HEK293 (cell line): ENCODE data around the gene ADAMTS17.

Experiments
- CTCF ChIA-PET: fragments of 350-600 bp; formaldehyde crosslinking; extraction: SDS; loops from one replicate; lab custom pipeline; 2021; ENCODE audit warnings: antibody characterized with exemption; lab: Yijun Ruan, JAX
- POLR2A ChIA-PET: fragments of 300-600 bp; formaldehyde crosslinking; extraction: SDS; loops from one replicate; lab custom pipeline; 2020; ENCODE audit warnings: antibody characterized with exemption, inconsistent platforms; lab: Yijun Ruan, JAX
- H3K27ac ChIP-seq: fragments of 200-500 bp; sonication (Bioruptor generic); 2 replicates; pipeline ENCODE4 v1.5.1; 2014; ENCODE audit warnings: low read depth, low read length, control low read depth, inconsistent platforms; ENCODE audit errors: extremely low read depth
- H3K36me3 ChIP-seq, 2 experiments: fragments of 200-500 bp in 1 of 2; sonication (Bioruptor generic) in 1 of 2; 1 replicate in 1 of 2; 2 replicates in 1 of 2; pipeline ENCODE4 v1.5.1; 2014 to 2017; ENCODE audit warnings: inconsistent platforms in 2 of 2, low read length in 2 of 2; ENCODE audit not compliant: control insufficient read depth in 2 of 2, insufficient read depth in 1 of 2
- H3K4me1 ChIP-seq: fragments of 200-500 bp; sonication (Bioruptor generic); 2 replicates; pipeline ENCODE4 v1.5.1; 2014; ENCODE audit warnings: mild to moderate bottlenecking, low read length, inconsistent platforms; ENCODE audit not compliant: control insufficient read depth, insufficient read depth
- H3K4me3 ChIP-seq: 2 replicates; pipeline ENCODE4 v1.5.1; 2011; ENCODE audit warnings: low read depth, mild to moderate bottlenecking, control low read depth, low read length, moderate library complexity
- H3K9me3 ChIP-seq: fragments of 200-500 bp; sonication (Bioruptor generic); 2 replicates; pipeline ENCODE4 v1.5.1; 2014; ENCODE audit warnings: low read depth, low read length, inconsistent platforms; ENCODE audit not compliant: control insufficient read depth, insufficient read depth
- GLI2 ChIP-seq: fragments of 450-650 bp; formaldehyde crosslinking; IDR thresholded peaks from 2 replicates; pipeline ENCODE4; 2017; ENCODE audit warnings: missing biosample characterization, missing genetic modification characterization, low read depth, borderline replicate concordance
- IKZF3 ChIP-seq: fragments of 450-650 bp; IDR thresholded peaks from 2 replicates; pipeline ENCODE4 v1.5.0; 2018; ENCODE audit warnings: missing biosample characterization, mild to moderate bottlenecking, missing genetic modification characterization, moderate library complexity
- MYNN ChIP-seq: fragments of 450-650 bp; formaldehyde crosslinking; IDR thresholded peaks from 2 replicates; pipeline ENCODE4 v1.5.1; 2016; ENCODE audit warnings: missing biosample characterization, missing genetic modification characterization, borderline replicate concordance
- MZF1 ChIP-seq: fragments of 450-650 bp; formaldehyde crosslinking; IDR thresholded peaks from 2 replicates; pipeline ENCODE4 v1.5.1; 2017; ENCODE audit warnings: missing biosample characterization, missing genetic modification characterization, borderline replicate concordance
- ZBTB7A ChIP-seq: fragments of 450-650 bp; formaldehyde crosslinking; IDR thresholded peaks from 2 replicates; pipeline ENCODE4 v1.5.1; 2016; ENCODE audit warnings: low read depth, missing biosample characterization, missing genetic modification characterization
- ZNF184 ChIP-seq: fragments of 450-650 bp; IDR thresholded peaks from 2 replicates; pipeline ENCODE4 v1.5.1; 2018; ENCODE audit warnings: missing biosample characterization, mild to moderate bottlenecking, missing genetic modification characterization
- ZNF202 ChIP-seq: fragments of 450-650 bp; formaldehyde crosslinking; IDR thresholded peaks from 2 replicates; pipeline ENCODE4 v1.5.1; 2016; ENCODE audit warnings: missing biosample characterization, missing genetic modification characterization, borderline replicate concordance
- ZNF292 ChIP-seq: fragments of 450-650 bp; formaldehyde crosslinking; IDR thresholded peaks from 2 replicates; pipeline ENCODE4 v1.5.1; 2016; ENCODE audit warnings: low read depth, missing biosample characterization, missing genetic modification characterization, borderline replicate concordance
- ZNF324 ChIP-seq: fragments of 450-650 bp; formaldehyde crosslinking; IDR thresholded peaks from 2 replicates; pipeline ENCODE4 v1.5.1; 2016; ENCODE audit warnings: missing biosample characterization, missing genetic modification characterization
- ZNF37A ChIP-seq: fragments of 450-650 bp; IDR thresholded peaks from 2 replicates; pipeline ENCODE4 v1.5.1; 2018; ENCODE audit warnings: missing biosample characterization, missing genetic modification characterization
- ZNF416 ChIP-seq: fragments of 450-650 bp; formaldehyde crosslinking; IDR thresholded peaks from 2 replicates; pipeline ENCODE4 v1.5.1; 2016; ENCODE audit warnings: missing biosample characterization, missing genetic modification characterization
- ZNF530 ChIP-seq: fragments of 450-650 bp; formaldehyde crosslinking; IDR thresholded peaks from 2 replicates; pipeline ENCODE4 v1.5.1; 2016; ENCODE audit warnings: low read depth, missing biosample characterization, missing genetic modification characterization
- ZNF701 ChIP-seq: fragments of 450-650 bp; formaldehyde crosslinking; IDR thresholded peaks from 2 replicates; pipeline ENCODE4 v1.5.1; 2016; ENCODE audit warnings: missing biosample characterization, missing genetic modification characterization
- ZXDB ChIP-seq: fragments of 450-650 bp; formaldehyde crosslinking; IDR thresholded peaks from 2 replicates; pipeline ENCODE4 v1.5.1; 2016; ENCODE audit warnings: missing biosample characterization, missing genetic modification characterization
- TF ChIP-seq, protein P1 (sequence below): fragments of 450-650 bp; formaldehyde crosslinking; IDR thresholded peaks from 2 replicates; pipeline ENCODE4; 2016; ENCODE audit warnings: missing biosample characterization, missing genetic modification characterization
- TF ChIP-seq, protein P2 (sequence below): fragments of 450-650 bp; formaldehyde crosslinking; IDR thresholded peaks from 2 replicates; pipeline ENCODE4 v1.5.1; 2017; ENCODE audit warnings: missing biosample characterization, missing genetic modification characterization
- TF ChIP-seq, protein P3 (sequence below): fragments of 450-650 bp; formaldehyde crosslinking; IDR thresholded peaks from 2 replicates; pipeline ENCODE4 v1.5.1; 2016; ENCODE audit warnings: missing biosample characterization, missing genetic modification characterization
- TF ChIP-seq, protein P4 (sequence below): fragments of 450-650 bp; formaldehyde crosslinking; IDR thresholded peaks from 2 replicates; pipeline ENCODE4 v1.5.1; 2016; ENCODE audit warnings: missing biosample characterization, missing genetic modification characterization
- TF ChIP-seq, protein P5 (sequence below): fragments of 450-650 bp; formaldehyde crosslinking; IDR thresholded peaks from 2 replicates; pipeline ENCODE4 v1.5.1; 2016; ENCODE audit warnings: missing biosample characterization, missing genetic modification characterization

Gene ADAMTS17

DNA sequence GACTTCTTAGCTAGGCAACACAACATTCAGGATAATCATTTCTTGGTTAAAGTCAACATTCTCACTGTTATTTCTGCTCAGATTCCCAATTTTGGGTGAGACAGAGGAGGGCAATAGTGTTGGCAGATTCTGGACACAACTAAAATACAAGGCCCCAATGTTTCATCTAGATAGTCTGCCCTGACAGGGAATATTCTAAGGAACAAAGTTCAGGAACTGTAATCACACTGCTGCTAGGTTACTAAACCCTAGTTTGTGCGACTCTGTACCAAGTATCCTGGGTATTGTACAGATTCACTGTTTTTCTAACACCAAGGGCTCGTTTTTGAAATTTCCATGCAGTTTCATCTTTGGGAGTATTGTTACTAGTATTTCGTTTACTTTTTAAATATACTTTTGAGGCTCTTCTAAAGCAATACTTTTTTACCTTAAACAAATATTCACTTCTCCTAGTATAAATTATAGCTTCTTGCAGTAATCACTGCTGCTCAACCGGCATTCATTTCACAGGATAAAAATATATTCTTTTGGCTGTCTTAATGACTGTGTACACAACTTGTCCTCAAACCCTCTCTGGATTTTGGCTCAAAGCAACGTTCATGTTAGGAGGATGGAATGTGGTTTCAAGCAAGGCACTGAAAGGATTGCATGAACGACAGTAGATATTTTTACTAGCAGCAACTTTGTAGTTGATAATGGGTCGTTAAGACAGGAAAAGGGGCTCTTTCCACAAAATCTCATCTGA lies 167.4 kb downstream of the ADAMTS17 start:
- TF ChIP-seq, protein P1, sequence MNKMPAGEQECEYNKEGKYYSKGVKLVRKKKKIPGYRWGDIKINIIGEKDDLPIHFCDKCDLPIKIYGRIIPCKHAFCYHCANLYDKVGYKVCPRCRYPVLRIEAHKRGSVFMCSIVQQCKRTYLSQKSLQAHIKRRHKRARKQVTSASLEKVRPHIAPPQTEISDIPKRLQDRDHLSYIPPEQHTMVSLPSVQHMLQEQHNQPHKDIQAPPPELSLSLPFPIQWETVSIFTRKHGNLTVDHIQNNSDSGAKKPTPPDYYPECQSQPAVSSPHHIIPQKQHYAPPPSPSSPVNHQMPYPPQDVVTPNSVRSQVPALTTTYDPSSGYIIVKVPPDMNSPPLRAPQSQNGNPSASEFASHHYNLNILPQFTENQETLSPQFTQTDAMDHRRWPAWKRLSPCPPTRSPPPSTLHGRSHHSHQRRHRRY = no peak
- TF ChIP-seq MZF1 (tag by site-specific recombination) (no peak), ZNF701 (tag by site-specific recombination) (no peak), IKZF3 (no peak), GLI2 (no peak), ZNF416 (tag by site-specific recombination) (no peak), ZNF292 (tag by site-specific recombination) (no peak), ZNF324 (tag by site-specific recombination) (no peak), ZXDB (tag by site-specific recombination) (no peak), ZNF184 (tag by site-specific recombination) (no peak), ZNF37A (tag by site-specific recombination) (no peak), MYNN (tag by site-specific recombination) (no peak), ZNF202 (tag by site-specific recombination) (no peak), ZBTB7A (tag by site-specific recombination) (no peak), ZNF530 (no peak)
- TF ChIP-seq, protein P2, sequence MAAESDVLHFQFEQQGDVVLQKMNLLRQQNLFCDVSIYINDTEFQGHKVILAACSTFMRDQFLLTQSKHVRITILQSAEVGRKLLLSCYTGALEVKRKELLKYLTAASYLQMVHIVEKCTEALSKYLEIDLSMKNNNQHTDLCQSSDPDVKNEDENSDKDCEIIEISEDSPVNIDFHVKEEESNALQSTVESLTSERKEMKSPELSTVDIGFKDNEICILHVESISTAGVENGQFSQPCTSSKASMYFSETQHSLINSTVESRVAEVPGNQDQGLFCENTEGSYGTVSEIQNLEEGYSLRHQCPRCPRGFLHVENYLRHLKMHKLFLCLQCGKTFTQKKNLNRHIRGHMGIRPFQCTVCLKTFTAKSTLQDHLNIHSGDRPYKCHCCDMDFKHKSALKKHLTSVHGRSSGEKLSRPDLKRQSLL (tag by site-specific recombination) = no peak
- TF ChIP-seq, protein P3, sequence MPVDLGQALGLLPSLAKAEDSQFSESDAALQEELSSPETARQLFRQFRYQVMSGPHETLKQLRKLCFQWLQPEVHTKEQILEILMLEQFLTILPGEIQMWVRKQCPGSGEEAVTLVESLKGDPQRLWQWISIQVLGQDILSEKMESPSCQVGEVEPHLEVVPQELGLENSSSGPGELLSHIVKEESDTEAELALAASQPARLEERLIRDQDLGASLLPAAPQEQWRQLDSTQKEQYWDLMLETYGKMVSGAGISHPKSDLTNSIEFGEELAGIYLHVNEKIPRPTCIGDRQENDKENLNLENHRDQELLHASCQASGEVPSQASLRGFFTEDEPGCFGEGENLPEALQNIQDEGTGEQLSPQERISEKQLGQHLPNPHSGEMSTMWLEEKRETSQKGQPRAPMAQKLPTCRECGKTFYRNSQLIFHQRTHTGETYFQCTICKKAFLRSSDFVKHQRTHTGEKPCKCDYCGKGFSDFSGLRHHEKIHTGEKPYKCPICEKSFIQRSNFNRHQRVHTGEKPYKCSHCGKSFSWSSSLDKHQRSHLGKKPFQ (tag by site-specific recombination) = no peak
- TF ChIP-seq, protein P4, sequence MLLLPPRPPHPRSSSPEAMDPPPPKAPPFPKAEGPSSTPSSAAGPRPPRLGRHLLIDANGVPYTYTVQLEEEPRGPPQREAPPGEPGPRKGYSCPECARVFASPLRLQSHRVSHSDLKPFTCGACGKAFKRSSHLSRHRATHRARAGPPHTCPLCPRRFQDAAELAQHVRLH (tag by site-specific recombination) = no peak
- TF ChIP-seq, protein P5, sequence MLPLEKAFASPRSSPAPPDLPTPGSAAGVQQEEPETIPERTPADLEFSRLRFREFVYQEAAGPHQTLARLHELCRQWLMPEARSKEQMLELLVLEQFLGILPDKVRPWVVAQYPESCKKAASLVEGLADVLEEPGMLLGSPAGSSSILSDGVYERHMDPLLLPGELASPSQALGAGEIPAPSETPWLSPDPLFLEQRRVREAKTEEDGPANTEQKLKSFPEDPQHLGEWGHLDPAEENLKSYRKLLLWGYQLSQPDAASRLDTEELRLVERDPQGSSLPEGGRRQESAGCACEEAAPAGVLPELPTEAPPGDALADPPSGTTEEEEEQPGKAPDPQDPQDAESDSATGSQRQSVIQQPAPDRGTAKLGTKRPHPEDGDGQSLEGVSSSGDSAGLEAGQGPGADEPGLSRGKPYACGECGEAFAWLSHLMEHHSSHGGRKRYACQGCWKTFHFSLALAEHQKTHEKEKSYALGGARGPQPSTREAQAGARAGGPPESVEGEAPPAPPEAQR (tag by site-specific recombination) = no peak
- TF ChIP-seq, all 188 proteins: peak for 0
- no peaks in the 10 kb centered on the region for H3K4me1 ChIP-seq
- no peak overlapping the region for H3K27ac ChIP-seq
- CTCF ChIA-PET = interaction anchor here (1.0 kb wide), 1 partner anchor 9 kb away, joined by 4 read pairs; no protein-coding TSS in a partner anchor
- no peaks in the 10 kb centered on the region for H3K36me3 ChIP-seq
- no peaks in the 10 kb centered on the region; the same call in 1 of the 2 replicates for H3K9me3 ChIP-seq
- H3K4me3 ChIP-seq = no peak overlapping the region
- POLR2A ChIA-PET = no interaction called here
